Mammary epithelial cell (primary cell): ENCODE data around the gene ERO1B.

Experiments
- CTCF ChIP-seq, 2 donors: IDR thresholded peaks in 1 of 2; conservative IDR thresholded peaks in 1 of 2; 2 replicates each; pipeline ENCODE4 v1.5.1; 2011 to 2012; ENCODE audit warnings: inconsistent platforms in 2 of 2, low read length in 2 of 2, mild to moderate bottlenecking in 2 of 2, control low read depth in 1 of 2, low read depth in 1 of 2; ENCODE audit not compliant: insufficient read depth in 1 of 2; ENCODE audit errors: extremely low read depth in 1 of 2
- EZH2 ChIP-seq: IDR thresholded peaks from 2 replicates; pipeline ENCODE4 v1.6.1; 2012; ENCODE audit warnings: low read length, inconsistent platforms, borderline replicate concordance

DNA sequence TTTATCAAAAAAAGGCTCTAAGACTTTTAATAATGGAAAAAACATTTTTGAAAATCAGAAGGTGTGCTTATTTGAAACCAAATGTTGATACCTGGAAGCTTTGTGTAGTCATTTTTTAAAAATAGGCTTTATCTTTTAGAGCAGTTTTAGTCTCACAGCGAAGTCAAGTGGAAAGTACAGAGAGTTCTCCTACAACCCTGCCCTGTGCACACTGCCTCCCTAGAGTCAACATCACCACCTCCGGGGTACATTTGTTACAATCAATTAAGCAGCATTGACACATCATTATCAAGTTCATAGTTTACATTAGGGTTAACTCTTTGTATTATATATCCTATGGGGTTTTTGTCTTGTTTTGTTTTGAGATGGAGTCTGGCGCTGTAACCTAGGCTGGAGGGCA lies 10.7 kb upstream of the ERO1B start:
- no peak for TF ChIP-seq CTCF (conservative IDR thresholded peaks at IDR 0.05 in 1 of 2, IDR thresholded peaks at IDR 0.05 in 1 of 2; ENCODE audit: extremely low read depth in 1 of 2, insufficient read depth in 1 of 2, low read depth in 1 of 2, low read length in 2 of 2)
- TF ChIP-seq EZH2, result no peak
